ENCODE data around the gene PRPF6. TPM values are rescaled to one million over a fixed set of nuclear protein-coding genes. Genes with fewer than 3 reads are reported as not detected.

Gene PRPF6
- total and polyA plus RNA-seq, 2 of the 13 experiments (the other 11 are each of a cell fraction or from before 2014, with no cell fraction given) = 63.7 to 101 TPM

DNA sequence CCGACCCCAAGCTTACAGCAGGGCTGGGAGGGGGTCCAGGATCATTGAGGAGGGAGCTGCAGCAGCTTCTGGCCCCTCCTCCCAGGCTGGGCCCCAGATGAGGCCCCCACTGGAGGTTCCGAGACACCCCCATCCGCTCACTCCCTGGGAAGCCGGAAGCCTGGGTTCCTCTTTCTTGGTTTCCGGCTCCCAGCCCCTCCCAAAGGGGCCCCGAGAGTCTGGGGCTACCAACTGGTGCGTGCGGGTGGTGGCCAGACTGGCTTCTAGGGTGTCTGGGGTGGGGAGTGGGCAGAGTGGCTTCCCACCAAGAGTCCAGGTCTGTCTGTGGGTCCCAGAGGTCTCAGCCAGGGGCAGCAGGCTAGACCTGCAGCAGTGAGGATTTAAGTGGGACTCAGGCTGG is 96.2 kb downstream of the PRPF6 start (continued):
- TF ChIP-seq HOXA9 (CRISPR knock-in tag; IDR thresholded peaks at IDR 0.05; ENCODE audit: borderline replicate concordance) (no peak), NR3C1 (CRISPR knock-in tag; IDR thresholded peaks at IDR 0.05) (no peak), YEATS2 (CRISPR knock-in tag; IDR thresholded peaks at IDR 0.05; ENCODE audit: borderline replicate concordance) (no peak)

DNA sequence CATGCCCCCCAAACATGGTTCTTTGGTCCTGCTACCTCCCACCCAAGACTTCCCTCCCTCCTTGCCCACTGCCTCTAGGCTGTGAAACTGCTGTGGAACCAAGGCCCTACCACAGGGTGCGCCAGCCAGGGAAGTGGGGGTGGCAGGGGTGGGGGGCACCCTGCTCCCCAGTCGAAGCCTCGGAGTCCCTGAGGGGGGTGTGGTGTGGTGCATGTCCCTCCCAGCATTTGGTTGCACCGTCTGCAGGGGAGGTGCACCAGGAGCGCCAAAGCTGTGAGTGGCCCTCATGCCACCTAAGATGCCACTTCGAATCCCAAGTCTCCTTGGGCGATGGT is 96.6 kb downstream of the PRPF6 start:
- intact Hi-C loops (cut with micrococcal nuclease; ENCODE audit: unreplicated experiment) = no loop called here
- H3K9me3 ChIP-seq (ENCODE audit: low read length) = no peaks in the 10 kb centered on the region
- POLR2A ChIA-PET = interaction anchor here (4.9 kb wide), 1 partner anchor 12 kb away, joined by 25 read pairs; no protein-coding TSS in a partner anchor
- no peak for TF ChIP-seq ZNF7 (CRISPR knock-in tag; IDR thresholded peaks at IDR 0.05)
- TF ChIP-seq, protein P1, sequence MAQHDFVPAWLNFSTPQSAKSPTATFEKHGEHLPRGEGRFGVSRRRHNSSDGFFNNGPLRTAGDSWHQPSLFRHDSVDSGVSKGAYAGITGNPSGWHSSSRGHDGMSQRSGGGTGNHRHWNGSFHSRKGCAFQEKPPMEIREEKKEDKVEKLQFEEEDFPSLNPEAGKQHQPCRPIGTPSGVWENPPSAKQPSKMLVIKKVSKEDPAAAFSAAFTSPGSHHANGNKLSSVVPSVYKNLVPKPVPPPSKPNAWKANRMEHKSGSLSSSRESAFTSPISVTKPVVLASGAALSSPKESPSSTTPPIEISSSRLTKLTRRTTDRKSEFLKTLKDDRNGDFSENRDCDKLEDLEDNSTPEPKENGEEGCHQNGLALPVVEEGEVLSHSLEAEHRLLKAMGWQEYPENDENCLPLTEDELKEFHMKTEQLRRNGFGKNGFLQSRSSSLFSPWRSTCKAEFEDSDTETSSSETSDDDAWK (CRISPR knock-in tag; IDR thresholded peaks at IDR 0.05) = no peak
- TF ChIP-seq, protein P2, sequence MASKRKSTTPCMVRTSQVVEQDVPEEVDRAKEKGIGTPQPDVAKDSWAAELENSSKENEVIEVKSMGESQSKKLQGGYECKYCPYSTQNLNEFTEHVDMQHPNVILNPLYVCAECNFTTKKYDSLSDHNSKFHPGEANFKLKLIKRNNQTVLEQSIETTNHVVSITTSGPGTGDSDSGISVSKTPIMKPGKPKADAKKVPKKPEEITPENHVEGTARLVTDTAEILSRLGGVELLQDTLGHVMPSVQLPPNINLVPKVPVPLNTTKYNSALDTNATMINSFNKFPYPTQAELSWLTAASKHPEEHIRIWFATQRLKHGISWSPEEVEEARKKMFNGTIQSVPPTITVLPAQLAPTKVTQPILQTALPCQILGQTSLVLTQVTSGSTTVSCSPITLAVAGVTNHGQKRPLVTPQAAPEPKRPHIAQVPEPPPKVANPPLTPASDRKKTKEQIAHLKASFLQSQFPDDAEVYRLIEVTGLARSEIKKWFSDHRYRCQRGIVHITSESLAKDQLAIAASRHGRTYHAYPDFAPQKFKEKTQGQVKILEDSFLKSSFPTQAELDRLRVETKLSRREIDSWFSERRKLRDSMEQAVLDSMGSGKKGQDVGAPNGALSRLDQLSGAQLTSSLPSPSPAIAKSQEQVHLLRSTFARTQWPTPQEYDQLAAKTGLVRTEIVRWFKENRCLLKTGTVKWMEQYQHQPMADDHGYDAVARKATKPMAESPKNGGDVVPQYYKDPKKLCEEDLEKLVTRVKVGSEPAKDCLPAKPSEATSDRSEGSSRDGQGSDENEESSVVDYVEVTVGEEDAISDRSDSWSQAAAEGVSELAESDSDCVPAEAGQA (IDR thresholded peaks at IDR 0.05; ENCODE audit: low read depth) = no peak
- TF ChIP-seq, protein P2 (CRISPR knock-in tag; IDR thresholded peaks at IDR 0.05; ENCODE audit: borderline replicate concordance) = no peak
- TF ChIP-seq, protein P3, sequence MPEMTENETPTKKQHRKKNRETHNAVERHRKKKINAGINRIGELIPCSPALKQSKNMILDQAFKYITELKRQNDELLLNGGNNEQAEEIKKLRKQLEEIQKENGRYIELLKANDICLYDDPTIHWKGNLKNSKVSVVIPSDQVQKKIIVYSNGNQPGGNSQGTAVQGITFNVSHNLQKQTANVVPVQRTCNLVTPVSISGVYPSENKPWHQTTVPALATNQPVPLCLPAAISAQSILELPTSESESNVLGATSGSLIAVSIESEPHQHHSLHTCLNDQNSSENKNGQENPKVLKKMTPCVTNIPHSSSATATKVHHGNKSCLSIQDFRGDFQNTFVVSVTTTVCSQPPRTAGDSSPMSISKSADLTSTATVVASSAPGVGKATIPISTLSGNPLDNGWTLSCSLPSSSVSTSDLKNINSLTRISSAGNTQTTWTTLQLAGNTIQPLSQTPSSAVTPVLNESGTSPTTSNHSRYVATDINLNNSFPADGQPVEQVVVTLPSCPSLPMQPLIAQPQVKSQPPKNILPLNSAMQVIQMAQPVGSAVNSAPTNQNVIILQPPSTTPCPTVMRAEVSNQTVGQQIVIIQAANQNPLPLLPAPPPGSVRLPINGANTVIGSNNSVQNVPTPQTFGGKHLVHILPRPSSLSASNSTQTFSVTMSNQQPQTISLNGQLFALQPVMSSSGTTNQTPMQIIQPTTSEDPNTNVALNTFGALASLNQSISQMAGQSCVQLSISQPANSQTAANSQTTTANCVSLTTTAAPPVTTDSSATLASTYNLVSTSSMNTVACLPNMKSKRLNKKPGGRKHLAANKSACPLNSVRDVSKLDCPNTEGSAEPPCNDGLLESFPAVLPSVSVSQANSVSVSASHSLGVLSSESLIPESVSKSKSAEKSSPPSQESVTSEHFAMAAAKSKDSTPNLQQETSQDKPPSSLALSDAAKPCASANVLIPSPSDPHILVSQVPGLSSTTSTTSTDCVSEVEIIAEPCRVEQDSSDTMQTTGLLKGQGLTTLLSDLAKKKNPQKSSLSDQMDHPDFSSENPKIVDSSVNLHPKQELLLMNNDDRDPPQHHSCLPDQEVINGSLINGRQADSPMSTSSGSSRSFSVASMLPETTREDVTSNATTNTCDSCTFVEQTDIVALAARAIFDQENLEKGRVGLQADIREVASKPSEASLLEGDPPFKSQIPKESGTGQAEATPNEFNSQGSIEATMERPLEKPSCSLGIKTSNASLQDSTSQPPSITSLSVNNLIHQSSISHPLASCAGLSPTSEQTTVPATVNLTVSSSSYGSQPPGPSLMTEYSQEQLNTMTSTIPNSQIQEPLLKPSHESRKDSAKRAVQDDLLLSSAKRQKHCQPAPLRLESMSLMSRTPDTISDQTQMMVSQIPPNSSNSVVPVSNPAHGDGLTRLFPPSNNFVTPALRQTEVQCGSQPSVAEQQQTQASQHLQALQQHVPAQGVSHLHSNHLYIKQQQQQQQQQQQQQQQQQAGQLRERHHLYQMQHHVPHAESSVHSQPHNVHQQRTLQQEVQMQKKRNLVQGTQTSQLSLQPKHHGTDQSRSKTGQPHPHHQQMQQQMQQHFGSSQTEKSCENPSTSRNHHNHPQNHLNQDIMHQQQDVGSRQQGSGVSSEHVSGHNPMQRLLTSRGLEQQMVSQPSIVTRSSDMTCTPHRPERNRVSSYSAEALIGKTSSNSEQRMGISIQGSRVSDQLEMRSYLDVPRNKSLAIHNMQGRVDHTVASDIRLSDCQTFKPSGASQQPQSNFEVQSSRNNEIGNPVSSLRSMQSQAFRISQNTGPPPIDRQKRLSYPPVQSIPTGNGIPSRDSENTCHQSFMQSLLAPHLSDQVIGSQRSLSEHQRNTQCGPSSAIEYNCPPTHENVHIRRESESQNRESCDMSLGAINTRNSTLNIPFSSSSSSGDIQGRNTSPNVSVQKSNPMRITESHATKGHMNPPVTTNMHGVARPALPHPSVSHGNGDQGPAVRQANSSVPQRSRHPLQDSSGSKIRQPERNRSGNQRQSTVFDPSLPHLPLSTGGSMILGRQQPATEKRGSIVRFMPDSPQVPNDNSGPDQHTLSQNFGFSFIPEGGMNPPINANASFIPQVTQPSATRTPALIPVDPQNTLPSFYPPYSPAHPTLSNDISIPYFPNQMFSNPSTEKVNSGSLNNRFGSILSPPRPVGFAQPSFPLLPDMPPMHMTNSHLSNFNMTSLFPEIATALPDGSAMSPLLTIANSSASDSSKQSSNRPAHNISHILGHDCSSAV (CRISPR knock-in tag; IDR thresholded peaks at IDR 0.05; ENCODE audit: borderline replicate concordance) = no peak

More for the DNA sequence above, 96.6 kb downstream of the PRPF6 start:
- in situ Hi-C loops (cut with HindIII; ENCODE audit: extremely low pct_ligation_motif_present, low pct_unique_long_range_greater_than_20kb) = no loop called here
- H4K20me1 ChIP-seq (ENCODE audit: insufficient read depth, low read length) = 0 out of 2 replicates have a peak, but pooled peaks cover 9% of the 10 kb centered on the region
- DNase-seq (ENCODE audit: low spot score) (no peak), ATAC-seq (no peak), FAIRE-seq (no peak)
- CTCF ChIA-PET (ENCODE audit: low intra/inter-chr PET ratio, low total read pairs) = no interaction called here
- BruUV-seq (replicated peaks) = no TSS peak
- no peaks in the 10 kb centered on the region for H3K36me3 ChIP-seq (replicated peaks in 1 of 2; ENCODE audit: control insufficient read depth in 1 of 2, insufficient read depth in 2 of 2, low read length in 2 of 2)
- H3K27ac ChIP-seq (ENCODE audit: extremely low read length, insufficient read depth, low read length) = no peak overlapping the region
- H2AFZ ChIP-seq (ENCODE audit: low read length) = no peak overlapping the region
- H3K4me1 ChIP-seq (ENCODE audit: insufficient read depth, low read length) = peaks cover 41% of the 10 kb centered on the region
- H3K79me2 ChIP-seq (ENCODE audit: insufficient read depth, low read length) = no peaks in the 10 kb centered on the region
- H3K27me3 ChIP-seq (ENCODE audit: control insufficient read depth in 1 of 2, insufficient read depth in 2 of 2, low read length in 2 of 2) = no peaks in the 10 kb centered on the region
- no peak overlapping the region for H3K9ac ChIP-seq (ENCODE audit: insufficient read depth, low read depth, low read length)
- 88% methylated on average over 3 of the region's 7 CpGs for WGBS (ENCODE audit: low lambda C conversion rate)
- no peak overlapping the region for H3K4me2 ChIP-seq (ENCODE audit: low read depth, low read length)
- no peak overlapping the region for H3K4me3 ChIP-seq (replicated peaks in 1 of 3; ENCODE audit: insufficient read depth in 1 of 3, low read depth in 2 of 3, low read length in 3 of 3)

Measured in HepG2 (cell line).